ENCODE data around the gene SRP14. TPM values are rescaled to one million over a fixed set of nuclear protein-coding genes. Genes with fewer than 3 reads are reported as not detected.

The SRP14 gene
- total RNA-seq, 2 experiments from 2014 or later: 130 to 188 TPM

DNA sequence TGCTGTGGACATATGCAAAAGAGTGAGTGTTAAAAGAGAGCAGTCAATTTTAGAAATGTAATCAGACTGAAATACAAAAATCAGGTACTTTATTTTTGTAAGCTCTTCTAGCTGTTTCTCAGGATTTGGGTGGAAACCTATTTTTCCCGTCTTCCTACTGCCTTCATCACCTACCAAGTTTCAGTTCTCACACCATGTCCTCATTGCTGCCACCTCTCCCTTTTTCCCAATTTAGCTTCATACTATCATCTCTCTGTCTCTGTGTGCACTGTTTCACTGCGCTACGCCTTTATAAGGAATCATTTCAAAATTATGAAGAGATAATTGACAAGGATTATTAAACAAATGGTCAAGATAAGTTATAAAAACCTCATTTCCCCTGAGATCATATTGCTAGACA is 7.7 kb downstream of the SRP14 start:
- POLR2A ChIA-PET: interaction anchor here (0.6 kb wide), 1 partner anchor 83 kb away, joined by 3 read pairs; no protein-coding TSS in a partner anchor
- H3K36me3 ChIP-seq (ENCODE audit: insufficient read depth, low read length): peaks cover 59% of the 10 kb centered on the region
- intact Hi-C loops (cut with micrococcal nuclease; ENCODE audit: unreplicated experiment): loop anchor here (10.0 kb wide), 1 partner anchor 146 kb away; no protein-coding TSS in a partner anchor
- H3K4me1 ChIP-seq (ENCODE audit: insufficient read depth, low read length, poor library complexity, severe bottlenecking): no peaks in the 10 kb centered on the region
- H4K20me1 ChIP-seq (ENCODE audit: insufficient read depth, low read length): no peaks in the 10 kb centered on the region
- no peak overlapping the region for H2AFZ ChIP-seq (ENCODE audit: low read length)
- no peaks in the 10 kb centered on the region for H3K9me2 ChIP-seq (ENCODE audit: insufficient read depth, low read length)
- BruUV-seq (replicated peaks): no TSS peak
- no peak overlapping the region for H3K4me3 ChIP-seq (ENCODE audit: low read depth, low read length, poor library complexity, severe bottlenecking)
- no peak overlapping the region for H3K27ac ChIP-seq (ENCODE audit: low read depth, low read length, poor library complexity, severe bottlenecking)
- no peaks in the 10 kb centered on the region for H3K9me3 ChIP-seq (ENCODE audit: low read length)
- no peak for DNase-seq (ENCODE audit: low spot score)
- H3K4me2 ChIP-seq (ENCODE audit: low read length): no peak overlapping the region
- TF ChIP-seq, protein P1, sequence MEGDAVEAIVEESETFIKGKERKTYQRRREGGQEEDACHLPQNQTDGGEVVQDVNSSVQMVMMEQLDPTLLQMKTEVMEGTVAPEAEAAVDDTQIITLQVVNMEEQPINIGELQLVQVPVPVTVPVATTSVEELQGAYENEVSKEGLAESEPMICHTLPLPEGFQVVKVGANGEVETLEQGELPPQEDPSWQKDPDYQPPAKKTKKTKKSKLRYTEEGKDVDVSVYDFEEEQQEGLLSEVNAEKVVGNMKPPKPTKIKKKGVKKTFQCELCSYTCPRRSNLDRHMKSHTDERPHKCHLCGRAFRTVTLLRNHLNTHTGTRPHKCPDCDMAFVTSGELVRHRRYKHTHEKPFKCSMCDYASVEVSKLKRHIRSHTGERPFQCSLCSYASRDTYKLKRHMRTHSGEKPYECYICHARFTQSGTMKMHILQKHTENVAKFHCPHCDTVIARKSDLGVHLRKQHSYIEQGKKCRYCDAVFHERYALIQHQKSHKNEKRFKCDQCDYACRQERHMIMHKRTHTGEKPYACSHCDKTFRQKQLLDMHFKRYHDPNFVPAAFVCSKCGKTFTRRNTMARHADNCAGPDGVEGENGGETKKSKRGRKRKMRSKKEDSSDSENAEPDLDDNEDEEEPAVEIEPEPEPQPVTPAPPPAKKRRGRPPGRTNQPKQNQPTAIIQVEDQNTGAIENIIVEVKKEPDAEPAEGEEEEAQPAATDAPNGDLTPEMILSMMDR (conservative IDR thresholded peaks at IDR 0.05; ENCODE audit: low read length): no peak
- no peak for TF ChIP-seq EZH2phosphoT487 (IDR thresholded peaks at IDR 0.05; ENCODE audit: borderline replicate concordance, low read depth, low read length)
- H3K79me2 ChIP-seq (ENCODE audit: insufficient read depth, low read depth, low read length): no peaks in the 10 kb centered on the region
- CTCF ChIA-PET (ENCODE audit: unreplicated experiment): no interaction called here

DNA sequence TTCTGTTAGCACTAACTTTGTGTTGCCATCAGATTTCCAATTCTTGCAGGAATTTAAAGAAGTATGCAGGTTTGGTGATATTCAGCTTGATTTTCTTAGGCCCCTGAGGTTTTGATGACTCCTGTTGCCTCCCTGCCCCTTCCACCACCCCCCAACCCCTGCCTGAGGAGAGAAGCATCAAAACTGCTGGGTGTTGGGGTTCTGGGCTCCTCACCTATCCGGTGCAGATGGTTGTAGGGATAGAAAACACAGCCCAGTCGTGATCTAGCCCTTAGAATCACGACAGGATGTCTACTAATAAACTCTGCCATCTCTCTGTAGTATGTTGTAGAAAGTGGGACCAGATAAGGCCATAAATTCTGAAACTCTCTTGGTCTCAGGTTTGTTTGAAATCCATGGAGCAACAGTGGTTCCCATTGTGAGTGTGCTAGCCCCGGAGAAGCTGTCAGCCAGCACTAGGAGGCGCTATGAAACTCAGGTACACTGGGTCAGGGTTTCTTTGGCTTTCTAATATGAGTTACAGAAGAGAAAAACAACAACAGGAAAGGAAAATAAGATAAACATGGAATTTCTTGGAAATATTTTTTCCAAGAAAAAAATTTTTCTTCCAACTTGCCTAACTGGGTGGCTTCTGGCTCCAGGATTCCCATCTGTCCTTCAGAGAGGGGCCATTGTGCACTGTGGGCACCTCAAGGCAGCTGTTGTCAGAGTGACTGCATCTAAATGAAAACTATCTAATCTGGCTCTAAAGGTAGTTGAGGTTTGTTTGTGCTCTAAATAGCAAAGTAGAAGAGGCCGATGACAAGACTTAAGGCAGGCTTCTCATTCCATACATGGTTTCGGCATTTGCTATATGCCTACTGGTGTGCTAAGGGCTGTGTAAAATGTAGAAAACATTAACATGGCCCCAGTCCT is 8.7 kb downstream of the SRP14 start:
- peaks cover 48% of the 10 kb centered on the region for H3K36me3 ChIP-seq (ENCODE audit: insufficient read depth, low read length)
- no TSS peak for BruUV-seq (replicated peaks)
- no peak for TF ChIP-seq EZH2phosphoT487 (IDR thresholded peaks at IDR 0.05; ENCODE audit: borderline replicate concordance, low read depth, low read length)
- TF ChIP-seq, protein P1 (conservative IDR thresholded peaks at IDR 0.05; ENCODE audit: low read length): peak; percentile 85
- ChIA-PET CTCF (ENCODE audit: unreplicated experiment) (interaction anchor here (0.6 kb wide), 1 partner anchor 371 kb away, joined by 3 read pairs; no protein-coding TSS in a partner anchor), POLR2A (interaction anchor here (0.5 kb wide), 1 partner anchor 143 kb away, joined by 3 read pairs; no protein-coding TSS in a partner anchor)
- H3K79me2 ChIP-seq (ENCODE audit: insufficient read depth, low read depth, low read length): no peaks in the 10 kb centered on the region
- H2AFZ ChIP-seq (ENCODE audit: low read length): no peak overlapping the region
- no peaks in the 10 kb centered on the region for H3K4me1 ChIP-seq (ENCODE audit: insufficient read depth, low read length, poor library complexity, severe bottlenecking)
- H3K9me3 ChIP-seq (ENCODE audit: low read length): no peaks in the 10 kb centered on the region
- H3K4me2 ChIP-seq (ENCODE audit: low read length): no peak overlapping the region
- no peaks in the 10 kb centered on the region for H4K20me1 ChIP-seq (ENCODE audit: insufficient read depth, low read length)
- H3K27ac ChIP-seq (ENCODE audit: low read depth, low read length, poor library complexity, severe bottlenecking): no peak overlapping the region
- H3K9me2 ChIP-seq (ENCODE audit: insufficient read depth, low read length): no peaks in the 10 kb centered on the region
- no peak overlapping the region for H3K4me3 ChIP-seq (ENCODE audit: low read depth, low read length, poor library complexity, severe bottlenecking)
- intact Hi-C loops (cut with micrococcal nuclease; ENCODE audit: unreplicated experiment): loop anchor here (10.0 kb wide), 1 partner anchor 145 kb away; no protein-coding TSS in a partner anchor
- no peak for DNase-seq (ENCODE audit: low spot score)

- H4K20me1 ChIP-seq (ENCODE audit: insufficient read depth, low read length): no peaks in the 10 kb centered on the region
- no peak for TF ChIP-seq EZH2phosphoT487 (IDR thresholded peaks at IDR 0.05; ENCODE audit: borderline replicate concordance, low read depth, low read length)
- TF ChIP-seq, protein P1 (conservative IDR thresholded peaks at IDR 0.05; ENCODE audit: low read length): no peak
- ChIA-PET CTCF (ENCODE audit: unreplicated experiment) (no interaction called here), POLR2A (interaction anchor here (0.8 kb wide), 1 partner anchor 73 kb away, joined by 3 read pairs; no protein-coding TSS in a partner anchor)
- no peak overlapping the region for H3K4me2 ChIP-seq (ENCODE audit: low read length)
- intact Hi-C loops (cut with micrococcal nuclease; ENCODE audit: unreplicated experiment): no loop called here
- no peaks in the 10 kb centered on the region for H3K4me1 ChIP-seq (ENCODE audit: insufficient read depth, low read length, poor library complexity, severe bottlenecking)
- no peak overlapping the region for H3K4me3 ChIP-seq (ENCODE audit: low read depth, low read length, poor library complexity, severe bottlenecking)
- H3K9me3 ChIP-seq (ENCODE audit: low read length): no peaks in the 10 kb centered on the region
- H3K79me2 ChIP-seq (ENCODE audit: insufficient read depth, low read depth, low read length): no peaks in the 10 kb centered on the region
- H3K9me2 ChIP-seq (ENCODE audit: insufficient read depth, low read length): no peaks in the 10 kb centered on the region
- no peak overlapping the region for H2AFZ ChIP-seq (ENCODE audit: low read length)
- no peak for DNase-seq (ENCODE audit: low spot score)
- no peak overlapping the region for H3K27ac ChIP-seq (ENCODE audit: low read depth, low read length, poor library complexity, severe bottlenecking)
- no TSS peak for BruUV-seq (replicated peaks)
- H3K36me3 ChIP-seq (ENCODE audit: insufficient read depth, low read length): peaks cover 34% of the 10 kb centered on the region
These were observed 10.1 kb downstream of the SRP14 start for GRCh38 chr15:40028853-40029252.
